Right lobe of liver (tissue), 4 donors: Measurements from ENCODE around the gene HIP1.

Experiments used
- POLR2A ChIP-seq: fragments of 450-650 bp; IDR thresholded peaks from one replicate; pipeline ENCODE4 v1.6.1; 2017; ENCODE audit warnings: antibody characterized with exemption, mild to moderate bottlenecking
- TF ChIP-seq, protein P1 (sequence below), 4 donors: fragments of 200-600 bp in 3 of 4; fragments of 450-650 bp in 1 of 4; IDR thresholded peaks; one replicate each; pipeline versions ENCODE4 v1.5.1 to v1.8.0; 2016 to 2022; ENCODE audit warnings: antibody characterized with exemption in 4 of 4, mild to moderate bottlenecking in 2 of 4
- donor health status: DM: no; HTN: no; CAD: no.
- donor health status: DM: no; HTN: no; CAD: no.
- donor health status: DM: no; HTN: yes; CAD: no.

GRCh38 chr7:75772081-75773077 lies 33.6 kb upstream of the HIP1 start, which contains the start of gene CCL26:
- TF ChIP-seq, protein P1, sequence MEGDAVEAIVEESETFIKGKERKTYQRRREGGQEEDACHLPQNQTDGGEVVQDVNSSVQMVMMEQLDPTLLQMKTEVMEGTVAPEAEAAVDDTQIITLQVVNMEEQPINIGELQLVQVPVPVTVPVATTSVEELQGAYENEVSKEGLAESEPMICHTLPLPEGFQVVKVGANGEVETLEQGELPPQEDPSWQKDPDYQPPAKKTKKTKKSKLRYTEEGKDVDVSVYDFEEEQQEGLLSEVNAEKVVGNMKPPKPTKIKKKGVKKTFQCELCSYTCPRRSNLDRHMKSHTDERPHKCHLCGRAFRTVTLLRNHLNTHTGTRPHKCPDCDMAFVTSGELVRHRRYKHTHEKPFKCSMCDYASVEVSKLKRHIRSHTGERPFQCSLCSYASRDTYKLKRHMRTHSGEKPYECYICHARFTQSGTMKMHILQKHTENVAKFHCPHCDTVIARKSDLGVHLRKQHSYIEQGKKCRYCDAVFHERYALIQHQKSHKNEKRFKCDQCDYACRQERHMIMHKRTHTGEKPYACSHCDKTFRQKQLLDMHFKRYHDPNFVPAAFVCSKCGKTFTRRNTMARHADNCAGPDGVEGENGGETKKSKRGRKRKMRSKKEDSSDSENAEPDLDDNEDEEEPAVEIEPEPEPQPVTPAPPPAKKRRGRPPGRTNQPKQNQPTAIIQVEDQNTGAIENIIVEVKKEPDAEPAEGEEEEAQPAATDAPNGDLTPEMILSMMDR (IDR thresholded peaks at IDR 0.05), result no peak
- TF ChIP-seq POLR2A, result no peak
